Liver (tissue), 3 donors: ENCODE measurements around the gene MOSPD3.

Experiments used
- JUND ChIP-seq, 2 donors: IDR thresholded peaks; 2 replicates each; pipeline ENCODE4 v1.6.1; 2016; ENCODE audit warnings: antibody characterized with exemption in 2 of 2
- MAX ChIP-seq: IDR thresholded peaks from 2 replicates; pipeline ENCODE4 v1.6.1; 2016; ENCODE audit warnings: antibody characterized with exemption
- RAD21 ChIP-seq, 2 donors: IDR thresholded peaks; 2 replicates each; pipeline ENCODE4 v1.6.1; 2016; ENCODE audit warnings: antibody characterized with exemption in 2 of 2, mild to moderate bottlenecking in 2 of 2
- YY1 ChIP-seq: IDR thresholded peaks from 2 replicates; pipeline ENCODE4 v1.6.1; 2016; ENCODE audit warnings: antibody characterized with exemption, mild to moderate bottlenecking
- TF ChIP-seq, protein P1 (sequence below): fragments of 150-350 bp; IDR thresholded peaks from 2 replicates; pipeline ENCODE4 v1.5.1; 2017; ENCODE audit warnings: improper control_type of control experiment, low read depth, low read length; ENCODE audit not compliant: missing input control
- donor health status: healthy.
- donor health status: healthy.

DNA sequence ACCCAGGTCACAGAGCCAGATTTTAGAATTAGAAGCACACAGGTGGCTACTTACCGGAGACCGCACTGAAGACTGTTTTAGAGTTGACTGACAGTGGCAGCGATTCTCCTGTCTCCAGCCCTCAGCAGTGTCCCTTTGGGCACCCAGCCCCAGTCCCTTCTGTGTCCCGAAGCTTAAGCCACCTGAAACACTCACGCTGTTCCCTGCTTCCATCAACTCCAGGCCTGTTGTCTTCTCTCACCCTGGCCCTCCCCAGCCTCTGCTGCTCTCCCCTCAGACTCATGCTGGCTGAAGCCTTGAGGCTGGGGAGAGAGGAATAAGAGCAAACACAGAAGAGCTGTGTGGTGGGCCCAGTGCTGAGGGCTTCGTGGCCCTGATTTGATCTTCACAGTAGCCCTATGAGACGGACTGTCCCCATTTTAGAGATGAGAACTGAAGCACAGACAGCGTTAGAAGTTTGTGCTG, 49.2 kb upstream of the MOSPD3 start:
- TF ChIP-seq RAD21 (IDR thresholded peaks at IDR 0.05), result no peak
- TF ChIP-seq YY1, result no peak
- no peak for TF ChIP-seq MAX
- TF ChIP-seq, protein P1, sequence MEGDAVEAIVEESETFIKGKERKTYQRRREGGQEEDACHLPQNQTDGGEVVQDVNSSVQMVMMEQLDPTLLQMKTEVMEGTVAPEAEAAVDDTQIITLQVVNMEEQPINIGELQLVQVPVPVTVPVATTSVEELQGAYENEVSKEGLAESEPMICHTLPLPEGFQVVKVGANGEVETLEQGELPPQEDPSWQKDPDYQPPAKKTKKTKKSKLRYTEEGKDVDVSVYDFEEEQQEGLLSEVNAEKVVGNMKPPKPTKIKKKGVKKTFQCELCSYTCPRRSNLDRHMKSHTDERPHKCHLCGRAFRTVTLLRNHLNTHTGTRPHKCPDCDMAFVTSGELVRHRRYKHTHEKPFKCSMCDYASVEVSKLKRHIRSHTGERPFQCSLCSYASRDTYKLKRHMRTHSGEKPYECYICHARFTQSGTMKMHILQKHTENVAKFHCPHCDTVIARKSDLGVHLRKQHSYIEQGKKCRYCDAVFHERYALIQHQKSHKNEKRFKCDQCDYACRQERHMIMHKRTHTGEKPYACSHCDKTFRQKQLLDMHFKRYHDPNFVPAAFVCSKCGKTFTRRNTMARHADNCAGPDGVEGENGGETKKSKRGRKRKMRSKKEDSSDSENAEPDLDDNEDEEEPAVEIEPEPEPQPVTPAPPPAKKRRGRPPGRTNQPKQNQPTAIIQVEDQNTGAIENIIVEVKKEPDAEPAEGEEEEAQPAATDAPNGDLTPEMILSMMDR, result no peak
- no peak for TF ChIP-seq JUND (IDR thresholded peaks at IDR 0.05)
